CD8-positive, alpha-beta memory T cell (primary cell): Measurements from ENCODE around the gene STX16. TPM values are rescaled to one million over a fixed set of nuclear protein-coding genes. Genes with fewer than 3 reads are reported as not detected.

ENCODE experiments used
- CTCF ChIA-PET: fragments of 350-600 bp; sonication (Branson Sonifier 250); formaldehyde crosslinking; loops from one replicate; lab custom pipeline; 2021; ENCODE audit warnings: antibody characterized with exemption; lab: Charles Lee
- POLR2A ChIA-PET: fragments of 350-600 bp; sonication (Branson Sonifier 250); formaldehyde crosslinking; loops from one replicate; lab custom pipeline; 2021; ENCODE audit warnings: antibody characterized with exemption; lab: Charles Lee
- DNase-seq, 5 donors: peaks; one replicate each; pipeline versions ENCODE4 v3.0.0 to v3.0.0-alpha.2; 2020 to 2022; ENCODE audit warnings: mixed read lengths in 1 of 5
- H3K27ac ChIP-seq: one replicate; pipeline ENCODE4 v1.7.0; 2013; ENCODE audit warnings: low read depth, mild to moderate bottlenecking, low read length, moderate library complexity
- H3K27me3 ChIP-seq: 2 replicates; pipeline ENCODE4 v1.7.0; 2013; ENCODE audit warnings: low read length, mild to moderate bottlenecking; ENCODE audit not compliant: insufficient read depth, poor library complexity, severe bottlenecking
- H3K36me3 ChIP-seq: 2 replicates; pipeline ENCODE4 v1.7.0; 2013; ENCODE audit warnings: mild to moderate bottlenecking, low read length, moderate library complexity; ENCODE audit not compliant: insufficient read depth
- H3K4me1 ChIP-seq: 2 replicates; pipeline ENCODE4 v1.7.0; 2013; ENCODE audit warnings: mild to moderate bottlenecking, low read length, moderate library complexity; ENCODE audit not compliant: insufficient read depth
- H3K4me3 ChIP-seq: 2 replicates; pipeline ENCODE4 v1.7.0; 2013; ENCODE audit warnings: mild to moderate bottlenecking, low read length
- H3K9me3 ChIP-seq: 2 replicates; pipeline ENCODE4 v1.7.0; 2013; ENCODE audit warnings: mild to moderate bottlenecking, low read length
- H3K27ac Mint-ChIP-seq, 8 donors: one replicate each; pipeline ENCODE4 v1.8.0; 2020 to 2021; ENCODE audit warnings: mixed read lengths in 8 of 8, mild to moderate bottlenecking in 6 of 8, inconsistent platforms in 3 of 8, moderate library complexity in 3 of 8
- H3K27me3 Mint-ChIP-seq, 2 donors: one replicate each; pipeline ENCODE4 v1.8.0; 2020 to 2021; ENCODE audit warnings: mixed read lengths in 2 of 2, mild to moderate bottlenecking in 1 of 2, moderate library complexity in 1 of 2
- H3K36me3 Mint-ChIP-seq, 3 donors: one replicate each; pipeline ENCODE4 v1.8.0; 2020 to 2021; ENCODE audit warnings: mixed read lengths in 3 of 3, inconsistent platforms in 1 of 3, mild to moderate bottlenecking in 1 of 3
- H3K4me1 Mint-ChIP-seq, 3 donors: one replicate each; pipeline ENCODE4 v1.8.0; 2020 to 2021; ENCODE audit warnings: mixed read lengths in 3 of 3, inconsistent platforms in 1 of 3, mild to moderate bottlenecking in 1 of 3
- H3K4me3 Mint-ChIP-seq, 7 donors: one replicate each; pipeline ENCODE4 v1.8.0; 2020 to 2021; ENCODE audit warnings: mixed read lengths in 7 of 7, mild to moderate bottlenecking in 6 of 7, moderate library complexity in 4 of 7, inconsistent platforms in 2 of 7
- H3K9me3 Mint-ChIP-seq, 5 donors: one replicate each; pipeline ENCODE4 v1.8.0; 2020 to 2022; ENCODE audit warnings: mixed read lengths in 5 of 5, mild to moderate bottlenecking in 3 of 5, moderate library complexity in 2 of 5, inconsistent platforms in 1 of 5
- polyA plus RNA-seq: library from polyadenylated mRNA; unstranded; fragments of 300-500 nt; fragmentation: Illumina TruSeq; gene quantifications from one replicate; pipeline ENCODE4 v1.2.3, GENCODE V29; 2021
- total RNA-seq, 2 experiments: library from RNA; stranded (reverse); gene quantifications; one replicate each; pipeline ENCODE4 v1.2.3, GENCODE V29; 2021

The STX16 gene
- total and polyA plus RNA-seq, 3 experiments from 2014 or later, result 24.9 to 72.8 (median 69.2) TPM

GRCh38 chr20:58692579-58693225 lies 41.6 kb downstream of the STX16 start, which contains the start of gene NPEPL1:
Gene NPEPL1, plus strand, starts transcription at chr20:58692800. Its CDS starts 101 bp downstream, at chr20:58692901.
- POLR2A ChIA-PET, result interaction anchor here (1.1 to 1.6 kb wide), 2 partner anchors 40 to 41 kb away, joined by 3 to 7 read pairs; partner anchors contain the start of gene STX16
- Mint-ChIP-seq H3K4me1 (peaks cover 0 to 9% (median 4%) of the 10 kb centered on the region in 3 donors), H3K9me3 (no peaks in the 10 kb centered on the region), H3K4me3 (peak within 1 kb of the TSS; percentile 76 to 89 (median 79)), H3K27ac (peak within 1 kb of the TSS; percentile 61 to 98 (median 88)), H3K27me3 (no peaks in the 10 kb centered on the region), H3K36me3 (peaks cover 1 to 8% (median 5%) of the 10 kb centered on the region in 3 donors)
- no peaks in the 10 kb centered on the region for H3K27me3 ChIP-seq
- peak within 1 kb of the TSS; percentile 15 for H3K4me3 ChIP-seq
- H3K9me3 ChIP-seq, result no peaks in the 10 kb centered on the region
- peaks cover 12% of the 10 kb centered on the region for H3K36me3 ChIP-seq
- DNase-seq, result peak; percentile 52 to 70 (median 60)
- peaks cover 8% of the 10 kb centered on the region for H3K4me1 ChIP-seq
- no peak within 1 kb of the TSS for H3K27ac ChIP-seq
- CTCF ChIA-PET, result interaction anchor here (1.2 to 2.7 kb wide), 2 partner anchors 42 to 45 kb away, joined by 7 to 22 read pairs; partner anchors contain the start of gene STX16

GRCh38 chr20:58693226-58694006 lies 42.3 kb downstream of the STX16 start:
- H3K27me3 ChIP-seq, result no peaks in the 10 kb centered on the region
- Mint-ChIP-seq H3K36me3 (peaks cover 6 to 9% (median 7%) of the 10 kb centered on the region in 3 donors), H3K27me3 (no peaks in the 10 kb centered on the region), H3K9me3 (no peaks in the 10 kb centered on the region), H3K4me3 (peak overlapping the region; percentile 76 to 89 (median 79)), H3K27ac (peak overlapping the region in 7 of 8 donors; percentile 58 to 98 (median 87)), H3K4me1 (peaks cover 0 to 9% (median 4%) of the 10 kb centered on the region in 3 donors)
- peaks cover 12% of the 10 kb centered on the region for H3K36me3 ChIP-seq
- H3K27ac ChIP-seq, result no peak overlapping the region
- H3K4me1 ChIP-seq, result peaks cover 8% of the 10 kb centered on the region
- peak overlapping the region; percentile 15 for H3K4me3 ChIP-seq
- no peaks in the 10 kb centered on the region for H3K9me3 ChIP-seq
- DNase-seq, result peak in 2 of 5 donors; percentile 11 to 12
- ChIA-PET POLR2A (interaction anchor here (1.1 to 1.6 kb wide), 2 partner anchors 41 to 42 kb away, joined by 3 to 7 read pairs; partner anchors contain the start of gene STX16), CTCF (interaction anchor here (1.0 to 2.7 kb wide), 3 partner anchors 42 to 212 kb away, joined by 3 to 22 read pairs (median 7); partner anchors contain the start of gene STX16)

DNA sequence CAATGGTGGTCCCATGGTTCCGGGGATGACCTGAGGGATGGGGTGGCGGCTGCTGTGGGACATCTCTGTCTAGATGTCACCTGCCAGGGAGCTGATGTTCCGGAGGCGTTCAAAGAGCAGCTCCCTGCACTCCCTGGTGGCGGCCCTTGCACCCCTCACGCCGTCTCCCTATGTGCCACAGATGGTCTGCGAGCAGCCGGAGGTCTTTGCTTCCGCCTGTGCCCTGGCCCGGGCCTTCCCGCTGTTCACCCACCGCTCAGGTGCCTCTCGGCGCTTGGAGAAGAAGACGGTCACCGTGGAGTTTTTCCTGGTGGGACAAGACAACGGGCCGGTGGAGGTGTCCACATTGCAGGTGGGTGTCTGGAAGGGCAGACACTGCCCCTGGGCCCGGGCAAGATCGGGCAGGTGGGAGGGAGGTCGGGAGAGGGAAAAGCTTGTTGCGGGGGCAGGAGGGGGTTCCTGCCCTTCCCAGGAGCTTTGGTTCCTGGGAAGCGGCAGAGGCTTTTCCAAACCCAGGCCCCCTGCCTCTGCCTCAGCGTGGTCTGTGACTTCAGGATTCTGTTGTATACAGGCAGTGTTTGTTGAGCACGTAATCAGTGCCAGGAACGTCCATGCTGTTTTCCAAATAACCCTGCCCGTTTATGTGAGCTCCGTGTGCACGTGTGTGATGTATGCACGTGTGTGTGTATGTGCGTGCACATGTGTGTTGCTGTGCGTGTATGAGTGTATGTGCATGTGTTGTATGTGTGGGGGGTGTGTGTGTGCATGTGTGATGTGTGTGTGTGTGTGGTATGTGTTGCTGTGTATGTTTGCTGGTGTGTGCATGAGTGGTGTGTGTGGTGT lies 43.4 kb downstream of the STX16 start:
- H3K27ac Mint-ChIP-seq, result peak overlapping the region in 3 of 8 donors; percentile 24 to 89 (median 73)
- Histone ChIP-seq H3K36me3 (peaks cover 12% of the 10 kb centered on the region), H3K4me3 (no peak overlapping the region), H3K9me3 (no peaks in the 10 kb centered on the region), H3K4me1 (peaks cover 8% of the 10 kb centered on the region), H3K27me3 (no peaks in the 10 kb centered on the region), H3K27ac (no peak overlapping the region)
- no peaks in the 10 kb centered on the region for H3K9me3 Mint-ChIP-seq
- H3K4me3 Mint-ChIP-seq, result peak overlapping the region in 6 of 7 donors; percentile 9 to 83 (median 57)
- peaks cover 0 to 9% (median 4%) of the 10 kb centered on the region in 3 donors for H3K4me1 Mint-ChIP-seq
- no peak for DNase-seq
- POLR2A ChIA-PET, result no interaction called here
- peaks cover 7 to 11% (median 7%) of the 10 kb centered on the region in 3 donors for H3K36me3 Mint-ChIP-seq
- CTCF ChIA-PET, result interaction anchor here (1.0 to 2.7 kb wide), 3 partner anchors 43 to 213 kb away, joined by 3 to 22 read pairs (median 3); partner anchors contain the start of gene STX16
- no peaks in the 10 kb centered on the region for H3K27me3 Mint-ChIP-seq

- CTCF ChIA-PET, result interaction anchor here (1.1 to 2.7 kb wide), 3 partner anchors 44 to 458 kb away, joined by 3 to 22 read pairs (median 3); partner anchors contain the start of gene STX16
- Histone ChIP-seq H3K27ac (no peak overlapping the region), H3K9me3 (no peaks in the 10 kb centered on the region), H3K4me1 (peaks cover 8% of the 10 kb centered on the region), H3K27me3 (no peaks in the 10 kb centered on the region), H3K36me3 (peaks cover 12% of the 10 kb centered on the region), H3K4me3 (no peak overlapping the region)
- DNase-seq, result no peak
- POLR2A ChIA-PET, result no interaction called here
- H3K27ac Mint-ChIP-seq, result no peak overlapping the region
- peaks cover 3 to 16% (median 7%) of the 10 kb centered on the region in 3 donors for H3K36me3 Mint-ChIP-seq
- H3K4me1 Mint-ChIP-seq, result peaks cover 0 to 9% (median 6%) of the 10 kb centered on the region in 3 donors
- H3K4me3 Mint-ChIP-seq, result no peak overlapping the region
- no peaks in the 10 kb centered on the region for H3K27me3 Mint-ChIP-seq
- H3K9me3 Mint-ChIP-seq, result no peaks in the 10 kb centered on the region
Observed at GRCh38 chr20:58695084-58695722, 44.1 kb downstream of the STX16 start.

DNA sequence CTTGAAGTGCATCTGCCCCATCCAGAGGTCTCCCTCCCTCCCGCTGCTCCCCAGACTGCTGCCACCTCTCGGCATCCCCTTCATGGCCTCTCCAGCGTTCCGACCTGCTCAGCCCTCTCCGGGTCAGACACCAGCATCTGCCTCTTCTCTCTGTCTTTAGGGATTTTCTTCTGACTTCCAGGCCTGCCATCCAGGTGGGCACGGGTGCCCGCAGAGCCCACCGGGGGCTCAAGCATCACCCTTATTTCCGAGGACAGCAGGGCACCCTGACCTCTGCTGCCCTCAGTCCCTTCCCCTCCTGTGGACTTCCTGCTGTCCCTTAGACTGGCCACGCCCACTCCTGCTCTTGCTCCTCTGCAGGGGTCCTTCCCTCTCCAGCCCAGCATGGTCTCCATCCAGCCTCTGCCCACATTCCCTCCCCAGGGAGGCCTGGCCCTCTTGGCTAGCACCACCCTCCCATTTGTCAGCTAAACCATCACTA lies 44.9 kb downstream of the STX16 start:
- peaks cover 12% of the 10 kb centered on the region for H3K36me3 ChIP-seq
- Mint-ChIP-seq H3K4me1 (peaks cover 0 to 9% (median 4%) of the 10 kb centered on the region in 3 donors), H3K27ac (no peak overlapping the region), H3K9me3 (no peaks in the 10 kb centered on the region), H3K36me3 (peaks cover 5 to 21% (median 7%) of the 10 kb centered on the region in 3 donors), H3K4me3 (no peak overlapping the region), H3K27me3 (no peaks in the 10 kb centered on the region)
- H3K4me1 ChIP-seq, result peaks cover 8% of the 10 kb centered on the region
- no peak overlapping the region for H3K27ac ChIP-seq
- no peak for DNase-seq
- H3K9me3 ChIP-seq, result no peaks in the 10 kb centered on the region
- H3K27me3 ChIP-seq, result no peaks in the 10 kb centered on the region
- ChIA-PET CTCF (interaction anchor here (1.2 kb wide), 1 partner anchor 459 kb away, joined by 3 read pairs; no protein-coding TSS in a partner anchor), POLR2A (interaction anchor here (0.5 kb wide), 1 partner anchor 44 kb away, joined by 8 read pairs; no protein-coding TSS in a partner anchor)
- H3K4me3 ChIP-seq, result no peak overlapping the region

- H3K27ac Mint-ChIP-seq, result no peak overlapping the region
- H3K36me3 Mint-ChIP-seq, result peaks cover 5 to 21% (median 7%) of the 10 kb centered on the region in 3 donors
- DNase-seq, result no peak
- no peak overlapping the region for H3K4me3 ChIP-seq
- no peaks in the 10 kb centered on the region for H3K9me3 Mint-ChIP-seq
- H3K9me3 ChIP-seq, result no peaks in the 10 kb centered on the region
- peaks cover 0 to 9% (median 4%) of the 10 kb centered on the region in 3 donors for H3K4me1 Mint-ChIP-seq
- peaks cover 8% of the 10 kb centered on the region for H3K4me1 ChIP-seq
- no peak overlapping the region for H3K4me3 Mint-ChIP-seq
- H3K36me3 ChIP-seq, result peaks cover 12% of the 10 kb centered on the region
- H3K27me3 ChIP-seq, result no peaks in the 10 kb centered on the region
- CTCF ChIA-PET, result interaction anchor here (1.2 kb wide), 1 partner anchor 459 kb away, joined by 3 read pairs; no protein-coding TSS in a partner anchor
- POLR2A ChIA-PET, result interaction anchor here (0.5 kb wide), 1 partner anchor 44 kb away, joined by 8 read pairs; no protein-coding TSS in a partner anchor
- no peak overlapping the region for H3K27ac ChIP-seq
- H3K27me3 Mint-ChIP-seq, result no peaks in the 10 kb centered on the region
Observed at GRCh38 chr20:58696411-58696961, 45.4 kb downstream of the STX16 start.
